K562 (cell line): Measurements from ENCODE around the gene NLRP9. TPM values are rescaled to one million over a fixed set of nuclear protein-coding genes. Genes with fewer than 3 reads are reported as not detected.

Experiments
- ATAC-seq: fragments of 200-7000 bp; cut with Tn5 transposase; 3 replicates; pipeline ENCODE4 v1.9.1; 2020; ENCODE audit warnings: moderate library complexity
- BruUV-seq: library from RNA; stranded (reverse); fragments of 400-500 nt; replicated peaks from 2 replicates; lab custom pipeline; 2021; lab: Mats Ljungman, UMichigan
- CTCF ChIA-PET: fragments of 300-600 bp; formaldehyde crosslinking; extraction: SDS; loops from one replicate; lab custom pipeline; 2021; ENCODE audit warnings: low intra/inter-chr PET ratio; lab: Yijun Ruan, JAX
- POLR2A ChIA-PET: fragments of 300-600, 350-650 bp; sonication (Branson Sonifier 250); formaldehyde crosslinking; extraction: SDS; loops from one replicate; lab custom pipeline; 2021; ENCODE audit warnings: antibody characterized with exemption, inconsistent platforms; lab: Yijun Ruan, JAX
- DNase-seq, 4 experiments: peaks; one replicate each; pipeline versions ENCODE4 v3.0.0 to v3.0.0-alpha.2; 2011 to 2018; ENCODE audit warnings: low spot score in 3 of 4, mixed read lengths in 3 of 4; ENCODE audit errors: extremely low read depth in 1 of 4
- FAIRE-seq: peaks from 2 replicates; lab custom pipeline; 2011; peaks lifted over from hg19 to GRCh38; lab: Jason Lieb, UNC
- H2AFZ ChIP-seq: 2 replicates; pipeline ENCODE4 v1.6.0; 2011; ENCODE audit warnings: low read depth, low read length, control low read depth, inconsistent platforms
- H3K27ac ChIP-seq: fragments of 200-600 bp; 3 replicates; pipeline ENCODE4 v1.8.0; 2011; ENCODE audit warnings: low read depth, mild to moderate bottlenecking, control low read depth, inconsistent platforms, low read length, moderate library complexity, mixed read lengths; ENCODE audit errors: extremely low read depth
- H3K27me3 ChIP-seq, 2 experiments: fragments of 300-600 bp in 1 of 2; 2 replicates in 1 of 2; 3 replicates in 1 of 2; pipeline versions ENCODE4 v1.6.0 to v1.8.0; 2011; ENCODE audit warnings: inconsistent platforms in 2 of 2, low read length in 2 of 2, mild to moderate bottlenecking in 1 of 2, mixed read lengths in 1 of 2, moderate library complexity in 1 of 2; ENCODE audit not compliant: control insufficient read depth in 2 of 2, insufficient read depth in 2 of 2
- H3K36me3 ChIP-seq: fragments of 300-600 bp; 3 replicates; pipeline ENCODE4 v1.8.0; 2011; ENCODE audit warnings: mild to moderate bottlenecking, low read length, inconsistent platforms; ENCODE audit not compliant: control insufficient read depth, insufficient read depth
- H3K4me1 ChIP-seq, 2 experiments: fragments of 200-600 bp in 1 of 2; replicated peaks in 1 of 2; 2 replicates in 1 of 2; 3 replicates in 1 of 2; pipeline versions ENCODE4 v1.5.1 to v1.8.0; 2011; ENCODE audit warnings: inconsistent platforms in 2 of 2, low read length in 2 of 2, mild to moderate bottlenecking in 1 of 2, mixed read lengths in 1 of 2, moderate library complexity in 1 of 2; ENCODE audit not compliant: control insufficient read depth in 2 of 2, insufficient read depth in 2 of 2
- H3K4me2 ChIP-seq: 2 replicates; pipeline ENCODE4 v1.6.1; 2011; ENCODE audit warnings: low read length, control low read depth, inconsistent platforms, mixed read lengths; ENCODE audit not compliant: insufficient read depth
- H3K4me3 ChIP-seq: fragments of 200-600 bp; sonication (generic), shearing (Covaris generic); 2 replicates; pipeline ENCODE4 v1.5.1; 2016; ENCODE audit warnings: control low read depth, inconsistent platforms
- H3K79me2 ChIP-seq: fragments of 200-600 bp; 3 replicates; pipeline ENCODE4 v1.8.0; 2011; ENCODE audit warnings: low read length, inconsistent platforms; ENCODE audit not compliant: control insufficient read depth, insufficient read depth
- H3K9ac ChIP-seq, 2 experiments: 2 replicates each; pipeline versions ENCODE4 v1.6.0 to v1.6.1; 2011; ENCODE audit warnings: low read depth in 2 of 2, low read length in 2 of 2, control low read depth in 1 of 2, inconsistent platforms in 1 of 2, mild to moderate bottlenecking in 1 of 2, mixed read lengths in 1 of 2; ENCODE audit not compliant: insufficient read depth in 1 of 2
- H3K9me1 ChIP-seq: one replicate; pipeline ENCODE4 v1.6.0; 2011; ENCODE audit warnings: inconsistent platforms, mild to moderate bottlenecking, low read length, moderate library complexity; ENCODE audit not compliant: control insufficient read depth, insufficient read depth
- H3K9me3 ChIP-seq: replicated peaks from 2 replicates; pipeline ENCODE4 v1.5.1; 2011; ENCODE audit warnings: low read depth, low read length, inconsistent platforms; ENCODE audit not compliant: control insufficient read depth, insufficient read depth
- H4K20me1 ChIP-seq: replicated peaks from 2 replicates; pipeline ENCODE4 v1.6.1; 2011; ENCODE audit warnings: low read length, inconsistent platforms, mixed read lengths; ENCODE audit not compliant: control insufficient read depth, insufficient read depth
- ESRRB ChIP-seq: fragments of 250-450 bp; sonication (Bioruptor Pico); IDR thresholded peaks from 2 replicates; pipeline ENCODE4 v1.5.0; 2020; ENCODE audit warnings: mild to moderate bottlenecking, moderate library complexity, borderline replicate concordance
- JUN ChIP-seq, 2 experiments: sonication (generic) in 1 of 2; formaldehyde crosslinking in 1 of 2; IDR thresholded peaks; 2 replicates each; pipeline versions ENCODE4 v1.6.1 to v1.8.0; 2012 to 2022; ENCODE audit warnings: borderline replicate concordance in 2 of 2, mild to moderate bottlenecking in 2 of 2, improper control_type of control experiment in 1 of 2, low read depth in 1 of 2, low read length in 1 of 2, missing genetic modification reagents in 1 of 2
- PCBP1 ChIP-seq: fragments of 200-400 bp; formaldehyde crosslinking; IDR thresholded peaks from 2 replicates; pipeline ENCODE4 v1.6.1; 2018; ENCODE audit warnings: mild to moderate bottlenecking, low read depth, low read length; ENCODE audit not compliant: poor library complexity, severe bottlenecking
- POLR2G ChIP-seq: fragments of 200-400 bp; formaldehyde crosslinking; IDR thresholded peaks from 2 replicates; pipeline ENCODE4 v1.6.1; 2017; ENCODE audit warnings: low read depth, mild to moderate bottlenecking, antibody characterized with exemption, low read length, moderate library complexity
- RBFOX2 ChIP-seq: fragments of 200-400 bp; formaldehyde crosslinking; IDR thresholded peaks from 2 replicates; pipeline ENCODE4 v1.6.1; 2017; ENCODE audit warnings: low read depth, mild to moderate bottlenecking, low read length, moderate library complexity
- WGBS: fragments of 100-300 bp; shearing (Covaris generic); methylation state at CpG from one replicate; pipeline ENCODE4 v1.1.6; 2016; ENCODE audit warnings: low coverage, mixed read lengths; ENCODE audit not compliant: insufficient coverage; ENCODE audit errors: missing lambda C conversion rate; 5-methylcytosine and 5-hydroxymethylcytosine counted together
- in situ Hi-C: fragments of 300-500 bp; cut with MboI; formaldehyde crosslinking; loops from 4 replicates; pipeline ENCODE4 v1.15.0; 2018; ENCODE audit warnings: inconsistent platforms, mixed read lengths
- intact Hi-C: fragments of 100-400 bp; cut with micrococcal nuclease; formaldehyde crosslinking; loops from 2 replicates; pipeline ENCODE4 v1.14.2; 2022
- polyA plus RNA-seq, 8 experiments: library from polyadenylated mRNA; depleted of rRNA in 4 of 8; stranded (reverse) in 5 of 8; unstranded in 3 of 8; fragments of >200 nt; fragmentation: Nextera tagmentation in 2 of 8; fragmentation: Illumina TruSeq in 1 of 8; extraction: Ambion mirVana in 2 of 8; extraction: Trizol in 1 of 8; gene quantifications; 2 replicates each; pipeline versions ENCODE4 v1.2.1 to v1.2.3, GENCODE V29; 2011 to 2014; ENCODE audit warnings: inconsistent platforms in 1 of 8, missing spikeins in 1 of 8
- total RNA-seq, 7 experiments: library from RNA; depleted of rRNA in 6 of 7; stranded (reverse); fragments of >200 nt in 6 of 7; fragmentation: Illumina TruSeq in 2 of 7; extraction: Trizol in 2 of 7; gene quantifications; 2 replicates each; pipeline versions ENCODE4 v1.2.1 to v1.2.3, GENCODE V29; 2011 to 2021; ENCODE audit warnings: low replicate concordance in 1 of 7
- TF ChIP-seq, protein P1 (sequence below), 2 experiments: fragments of 250-450 bp in 1 of 2; fragments of 450-650 bp in 1 of 2; sonication (Bioruptor Pico) in 1 of 2; IDR thresholded peaks; 2 replicates each; pipeline versions ENCODE4 v1.6.1 to v1.8.0; 2016 to 2021; ENCODE audit warnings: mild to moderate bottlenecking in 2 of 2, moderate library complexity in 2 of 2, missing compliant biosample characterization in 1 of 2, missing genetic modification characterization in 1 of 2

Gene NLRP9
- total and polyA plus RNA-seq, 9 of the 15 experiments (the other 6 are each of a cell fraction or from before 2014, with no cell fraction given), result not detected

DNA sequence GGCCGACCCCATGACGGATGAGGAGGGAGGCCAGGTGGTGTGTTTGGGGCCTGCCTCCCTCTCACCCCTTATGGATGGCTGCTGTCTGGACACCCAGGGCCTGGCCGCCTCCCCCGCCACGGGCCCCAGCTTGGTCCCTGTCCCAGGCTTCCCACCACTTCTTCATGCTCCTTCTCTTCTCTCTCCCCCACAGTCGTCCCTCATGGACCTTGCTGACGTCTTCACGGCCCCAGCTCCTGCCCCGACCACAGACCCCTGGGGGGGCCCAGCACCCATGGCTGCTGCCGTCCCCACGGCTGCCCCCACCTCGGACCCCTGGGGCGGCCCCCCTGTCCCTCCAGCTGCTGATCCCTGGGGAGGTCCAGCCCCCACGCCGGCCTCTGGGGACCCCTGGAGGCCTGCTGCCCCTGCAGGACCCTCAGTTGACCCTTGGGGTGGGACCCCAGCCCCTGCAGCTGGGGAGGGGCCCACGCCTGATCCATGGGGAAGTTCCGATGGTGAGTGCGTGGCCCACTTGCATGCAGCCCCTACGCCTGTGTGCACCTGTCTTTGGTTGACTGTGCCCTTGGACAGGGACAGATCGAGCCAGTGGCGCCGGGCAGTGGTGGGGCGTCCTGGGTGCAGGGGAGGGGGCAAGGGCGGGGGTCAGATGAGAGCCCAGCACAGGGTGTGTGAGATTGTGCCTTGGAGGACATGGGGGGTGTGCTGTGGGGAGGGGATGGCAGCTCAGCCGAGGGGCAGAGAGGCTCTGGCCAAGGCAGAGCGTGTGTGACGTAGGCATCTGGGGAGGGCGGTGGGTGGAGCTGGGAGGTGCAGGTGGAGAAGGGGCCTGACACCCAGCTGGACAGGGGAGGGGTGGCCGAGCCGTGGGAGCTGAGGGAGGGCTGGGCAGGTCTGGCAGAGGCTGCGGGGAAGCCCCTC, 46.4 kb downstream of the NLRP9 start:
- no peaks in the 10 kb centered on the region for H3K9me1 ChIP-seq
- no TSS peak for BruUV-seq
- DNase-seq (no peak), FAIRE-seq (no peak), ATAC-seq (no peak)
- in situ Hi-C loops, result no loop called here
- ChIA-PET CTCF (no interaction called here), POLR2A (interaction anchor here (0.7 to 1.2 kb wide), 2 partner anchors 11 to 55 kb away, joined by 3 to 5 read pairs; no protein-coding TSS in a partner anchor)
- H3K9me3 ChIP-seq, result no peaks in the 10 kb centered on the region
- TF ChIP-seq PCBP1 (peak; percentile 24), JUN (IDR thresholded peaks at IDR 0.05; ENCODE audit: borderline replicate concordance, low read depth, low read length) (no peak), JUN (CRISPR knock-in tag; IDR thresholded peaks at IDR 0.05; ENCODE audit: borderline replicate concordance) (no peak), ESRRB (no peak), RBFOX2 (peak; percentile 14; the same call in 1 of the 2 replicates), POLR2G (peak; percentile 54)
- TF ChIP-seq, protein P1, sequence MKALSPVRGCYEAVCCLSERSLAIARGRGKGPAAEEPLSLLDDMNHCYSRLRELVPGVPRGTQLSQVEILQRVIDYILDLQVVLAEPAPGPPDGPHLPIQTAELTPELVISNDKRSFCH (CRISPR knock-in tag; IDR thresholded peaks at IDR 0.05), result no peak
- TF ChIP-seq, protein P1 (tag; IDR thresholded peaks at IDR 0.05), result no peak
- no peak overlapping the region for H3K27ac ChIP-seq
- H2AFZ ChIP-seq, result no peak overlapping the region
- no peak overlapping the region; a peak in 1 of 4 replicates for H3K9ac ChIP-seq
- no peaks in the 10 kb centered on the region for H3K79me2 ChIP-seq
- WGBS, result 92% methylated on average over 24 of the region's 31 CpGs
- H3K4me2 ChIP-seq, result no peak overlapping the region
- intact Hi-C loops, result no loop called here
- peaks cover 0 to 49% of the 10 kb centered on the region in 2 experiments; a peak in 3 of 5 replicates for H3K4me1 ChIP-seq
- H4K20me1 ChIP-seq, result peaks cover 20% of the 10 kb centered on the region
- no peaks in the 10 kb centered on the region for H3K27me3 ChIP-seq
- peaks cover 92% of the 10 kb centered on the region; the same call in 2 of the 3 replicates for H3K36me3 ChIP-seq
- H3K4me3 ChIP-seq, result no peak overlapping the region
